G401 (cell line): ENCODE measurements around the gene SHB. TPM values are rescaled to one million over a fixed set of nuclear protein-coding genes. Genes with fewer than 3 reads are reported as not detected.

Experiments
- DNase-seq: peaks from one replicate; pipeline ENCODE4 v3.0.0-alpha.2; 2015; ENCODE audit warnings: low spot score
- in situ Hi-C: cut with HindIII; loops from 2 replicates; pipeline ENCODE4 v1.10.0; 2016; ENCODE audit warnings: low sequenced_read_pairs, mixed read lengths
- total RNA-seq: library from RNA; depleted of rRNA; stranded (reverse); fragments of >200 nt; shearing (Covaris generic); gene quantifications from 2 replicates; pipeline ENCODE4 v1.2.3, GENCODE V29; 2014; rRNA removed

The SHB gene
- total RNA-seq: 18.4 and 24.9 TPM in 2 replicates

GRCh38 chr9:38068701-38069628, at the start of gene SHB:
Gene SHB, minus strand, starts transcription at chr9:38069227. Its CDS starts 582 bp downstream, at chr9:38068645.
- DNase-seq: peak; percentile 50

GRCh38 chr9:38117651-38118050, 48.6 kb upstream of the SHB start:
- in situ Hi-C loops: no loop called here
- DNase-seq: peak; percentile 1

More at GRCh38 chr9:38068701-38069628, at the start of gene SHB:
- in situ Hi-C loops: no loop called here

GRCh38 chr9:38114905-38115304, 45.9 kb upstream of the SHB start:
- DNase-seq: no peak

GRCh38 chr9:38112456-38112855, 43.4 kb upstream of the SHB start:
- DNase-seq: no peak
- in situ Hi-C loops: no loop called here

More at GRCh38 chr9:38114905-38115304, 45.9 kb upstream of the SHB start:
- in situ Hi-C loops: no loop called here

- in situ Hi-C loops: no loop called here
- DNase-seq: no peak
Observed at GRCh38 chr9:38112049-38112448, 43.0 kb upstream of the SHB start.

- in situ Hi-C loops: no loop called here
- DNase-seq: no peak
Observed at GRCh38 chr9:38110476-38110875, 41.4 kb upstream of the SHB start.

GRCh38 chr9:38109601-38110000, 40.6 kb upstream of the SHB start:
- in situ Hi-C loops: no loop called here
- no peak for DNase-seq

- in situ Hi-C loops: no loop called here
- peak; percentile 80 for DNase-seq
Observed at GRCh38 chr9:38108326-38108725, 39.3 kb upstream of the SHB start.

- no peak for DNase-seq
- in situ Hi-C loops: no loop called here
Observed at GRCh38 chr9:38107811-38108304, 38.8 kb upstream of the SHB start.

GRCh38 chr9:38107405-38107804, 38.4 kb upstream of the SHB start:
- DNase-seq: no peak
- in situ Hi-C loops: no loop called here

- DNase-seq: no peak
- in situ Hi-C loops: no loop called here
Observed at GRCh38 chr9:38106488-38106887, 37.5 kb upstream of the SHB start.

- in situ Hi-C loops: no loop called here
Observed at GRCh38 chr9:38103340-38103739, 34.3 kb upstream of the SHB start.

GRCh38 chr9:38101423-38101822, 32.4 kb upstream of the SHB start:
- DNase-seq: no peak
- in situ Hi-C loops: no loop called here

More at GRCh38 chr9:38103340-38103739, 34.3 kb upstream of the SHB start:
- DNase-seq: no peak

- in situ Hi-C loops: no loop called here
- no peak for DNase-seq
Observed at GRCh38 chr9:38096238-38096805, 27.3 kb upstream of the SHB start.

GRCh38 chr9:38094165-38094564, 25.1 kb upstream of the SHB start:
- no peak for DNase-seq

GRCh38 chr9:38092656-38093055, 23.6 kb upstream of the SHB start:
- in situ Hi-C loops: no loop called here

More at GRCh38 chr9:38094165-38094564, 25.1 kb upstream of the SHB start:
- in situ Hi-C loops: no loop called here

GRCh38 chr9:38092200-38092524, 23.1 kb upstream of the SHB start:
- in situ Hi-C loops: no loop called here
- no peak for DNase-seq

More at GRCh38 chr9:38092656-38093055, 23.6 kb upstream of the SHB start:
- no peak for DNase-seq

- no peak for DNase-seq
- in situ Hi-C loops: no loop called here
Observed at GRCh38 chr9:38091310-38092199, 22.5 kb upstream of the SHB start.

- DNase-seq: no peak
- in situ Hi-C loops: no loop called here
Observed at GRCh38 chr9:38090170-38090569, 21.1 kb upstream of the SHB start.
